ENCODE measurements around the gene GSAP.

DNA sequence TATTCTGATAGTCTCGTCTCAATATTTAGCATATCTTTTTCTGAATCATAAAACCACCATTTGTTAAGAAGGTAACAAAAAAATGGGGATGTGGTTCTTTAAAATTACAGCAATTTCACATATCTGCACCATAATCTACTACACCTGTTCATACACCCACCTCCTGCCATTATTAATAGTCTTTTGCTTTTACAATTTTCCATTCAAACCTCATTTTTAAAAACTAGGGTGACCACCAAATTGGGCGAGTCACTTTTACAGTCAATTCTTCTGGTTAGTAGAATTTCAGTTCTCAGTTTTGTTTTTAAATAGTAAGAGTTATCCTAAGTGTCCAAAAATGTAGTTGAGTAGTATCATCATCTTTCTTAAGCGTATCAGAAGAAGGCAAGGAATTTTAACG is 48.4 kb upstream of the GSAP start:
- no peak for TF ChIP-seq CTCF (IDR thresholded peaks at IDR 0.05)
- no peak for TF ChIP-seq POLR2A (IDR thresholded peaks at IDR 0.05)

Data from right lobe of liver (tissue), 4 donors.